Skeletal muscle satellite cell (primary cell): Measurements from ENCODE around the gene CD58.
A peak's percentile ranks its signal among the peaks of the same experiment; 100 is the strongest.

Experiments used
- H3K27me3 ChIP-seq: 2 replicates; pipeline ENCODE4 v1.7.0; 2013; ENCODE audit warnings: low read length; ENCODE audit not compliant: control insufficient read depth, insufficient read depth
- H3K36me3 ChIP-seq: 2 replicates; pipeline ENCODE4 v1.7.0; 2013; ENCODE audit warnings: mild to moderate bottlenecking, control low read depth, low read length; ENCODE audit not compliant: insufficient read depth
- H3K4me1 ChIP-seq: 2 replicates; pipeline ENCODE4 v1.7.0; 2013; ENCODE audit warnings: low read length; ENCODE audit not compliant: control insufficient read depth, insufficient read depth
- H3K4me2 ChIP-seq: 2 replicates; pipeline ENCODE4 v1.7.0; 2013; ENCODE audit warnings: mild to moderate bottlenecking, low read length
- H3K4me3 ChIP-seq: 2 replicates; pipeline ENCODE4 v1.7.0; 2013; ENCODE audit warnings: low read length
- H3K9ac ChIP-seq: 2 replicates; pipeline ENCODE4 v1.7.0; 2013; ENCODE audit warnings: mild to moderate bottlenecking, low read depth, low read length, moderate library complexity
- H3K9me3 ChIP-seq: replicated peaks from 2 replicates; pipeline ENCODE4 v1.7.0; 2013; ENCODE audit warnings: mild to moderate bottlenecking, control low read depth, low read length

Gene CD58

GRCh38 chr1:116493036-116493435, 77.8 kb downstream of the CD58 start:
- Histone ChIP-seq H3K4me2 (no peak overlapping the region), H3K9me3 (no peaks in the 10 kb centered on the region), H3K9ac (no peak overlapping the region), H3K4me3 (no peak overlapping the region), H3K4me1 (peaks cover 25% of the 10 kb centered on the region), H3K27me3 (no peaks in the 10 kb centered on the region), H3K36me3 (no peaks in the 10 kb centered on the region)

- no peaks in the 10 kb centered on the region for H3K27me3 ChIP-seq
- H3K36me3 ChIP-seq, result no peaks in the 10 kb centered on the region
- H3K4me3 ChIP-seq, result no peak overlapping the region
- peaks cover 19% of the 10 kb centered on the region for H3K4me1 ChIP-seq
- H3K9me3 ChIP-seq, result no peaks in the 10 kb centered on the region
- no peak overlapping the region for H3K9ac ChIP-seq
- H3K4me2 ChIP-seq, result no peak overlapping the region
Measured at GRCh38 chr1:116492358-116492811, 78.4 kb downstream of the CD58 start.

GRCh38 chr1:116491700-116492357, 79.0 kb downstream of the CD58 start:
- no peak overlapping the region for H3K9ac ChIP-seq
- no peaks in the 10 kb centered on the region for H3K9me3 ChIP-seq
- H3K36me3 ChIP-seq, result no peaks in the 10 kb centered on the region
- H3K4me3 ChIP-seq, result no peak overlapping the region
- H3K27me3 ChIP-seq, result no peaks in the 10 kb centered on the region
- H3K4me2 ChIP-seq, result no peak overlapping the region
- H3K4me1 ChIP-seq, result peaks cover 18% of the 10 kb centered on the region

- Histone ChIP-seq H3K9ac (no peak overlapping the region), H3K4me1 (peaks cover 26% of the 10 kb centered on the region), H3K4me3 (no peak overlapping the region), H3K36me3 (no peaks in the 10 kb centered on the region), H3K4me2 (no peak overlapping the region), H3K9me3 (no peaks in the 10 kb centered on the region), H3K27me3 (no peaks in the 10 kb centered on the region)
Measured at GRCh38 chr1:116490588-116490987, 80.2 kb downstream of the CD58 start.

GRCh38 chr1:116489231-116489697, 81.6 kb downstream of the CD58 start:
- Histone ChIP-seq H3K9ac (no peak overlapping the region), H3K27me3 (no peaks in the 10 kb centered on the region), H3K4me2 (no peak overlapping the region), H3K36me3 (no peaks in the 10 kb centered on the region), H3K9me3 (no peaks in the 10 kb centered on the region), H3K4me1 (peaks cover 25% of the 10 kb centered on the region), H3K4me3 (no peak overlapping the region)

- Histone ChIP-seq H3K4me1 (peaks cover 25% of the 10 kb centered on the region), H3K4me2 (no peak overlapping the region), H3K9me3 (no peaks in the 10 kb centered on the region), H3K36me3 (no peaks in the 10 kb centered on the region), H3K9ac (no peak overlapping the region), H3K27me3 (peaks cover 8% of the 10 kb centered on the region), H3K4me3 (no peak overlapping the region)
Measured at GRCh38 chr1:116488071-116488470, 82.8 kb downstream of the CD58 start.

GRCh38 chr1:116487583-116487982, 83.2 kb downstream of the CD58 start:
- H3K9ac ChIP-seq, result no peak overlapping the region
- H3K9me3 ChIP-seq, result no peaks in the 10 kb centered on the region
- H3K4me2 ChIP-seq, result no peak overlapping the region
- H3K36me3 ChIP-seq, result no peaks in the 10 kb centered on the region
- no peak overlapping the region for H3K4me3 ChIP-seq
- peaks cover 25% of the 10 kb centered on the region for H3K4me1 ChIP-seq
- H3K27me3 ChIP-seq, result peaks cover 9% of the 10 kb centered on the region

- Histone ChIP-seq H3K27me3 (peaks cover 9% of the 10 kb centered on the region), H3K4me2 (no peak overlapping the region), H3K4me1 (peaks cover 25% of the 10 kb centered on the region), H3K4me3 (no peak overlapping the region), H3K9ac (no peak overlapping the region), H3K36me3 (no peaks in the 10 kb centered on the region), H3K9me3 (no peaks in the 10 kb centered on the region)
Measured at GRCh38 chr1:116487031-116487430, 83.8 kb downstream of the CD58 start.

- peaks cover 25% of the 10 kb centered on the region for H3K4me1 ChIP-seq
Measured at GRCh38 chr1:116486424-116486823, 84.4 kb downstream of the CD58 start.

GRCh38 chr1:116485976-116486375, 84.8 kb downstream of the CD58 start:
- Histone ChIP-seq H3K9me3 (no peaks in the 10 kb centered on the region), H3K4me3 (no peak overlapping the region), H3K36me3 (no peaks in the 10 kb centered on the region), H3K4me2 (peak overlapping the region; percentile 28), H3K4me1 (peaks cover 25% of the 10 kb centered on the region), H3K27me3 (peaks cover 9% of the 10 kb centered on the region), H3K9ac (no peak overlapping the region)

More at GRCh38 chr1:116486424-116486823, 84.4 kb downstream of the CD58 start:
- Histone ChIP-seq H3K27me3 (peaks cover 9% of the 10 kb centered on the region), H3K9me3 (no peaks in the 10 kb centered on the region), H3K4me3 (no peak overlapping the region), H3K4me2 (peak overlapping the region; percentile 33), H3K9ac (no peak overlapping the region), H3K36me3 (no peaks in the 10 kb centered on the region)

- no peak overlapping the region for H3K4me2 ChIP-seq
- no peak overlapping the region for H3K4me3 ChIP-seq
- peaks cover 25% of the 10 kb centered on the region for H3K4me1 ChIP-seq
- no peaks in the 10 kb centered on the region for H3K9me3 ChIP-seq
- H3K9ac ChIP-seq, result no peak overlapping the region
- no peaks in the 10 kb centered on the region for H3K36me3 ChIP-seq
- peaks cover 9% of the 10 kb centered on the region for H3K27me3 ChIP-seq
Measured at GRCh38 chr1:116485071-116485735, 85.6 kb downstream of the CD58 start.
